H1 (cell line): ENCODE results near the gene P2RY14. TPM values are rescaled to one million over a fixed set of nuclear protein-coding genes. Genes with fewer than 3 reads are reported as not detected.

Experiments used
- CTCF ChIA-PET: fragments of 300-600 bp; sonication (Branson Sonifier 250); formaldehyde crosslinking; loops from one replicate; lab custom pipeline; 2021; ENCODE audit not compliant: partially characterized antibody; lab: Charles Lee
- POLR2A ChIA-PET: fragments of 300-600 bp; sonication (Branson Sonifier 250); formaldehyde crosslinking; loops from one replicate; lab custom pipeline; 2021; ENCODE audit warnings: inconsistent platforms; ENCODE audit not compliant: partially characterized antibody; lab: Charles Lee
- DNase-seq, 2 experiments: peaks; one replicate each; pipeline versions ENCODE4 v3.0.0 to v3.0.0-alpha.2; 2010 to 2022; ENCODE audit warnings: low spot score in 2 of 2, low read depth in 1 of 2, mixed read lengths in 1 of 2
- FAIRE-seq: peaks from 2 replicates; lab custom pipeline; 2011; peaks lifted over from hg19 to GRCh38; lab: Jason Lieb, UNC
- H2AFZ ChIP-seq: 2 replicates; pipeline ENCODE4 v1.8.1; 2012; ENCODE audit warnings: low read length, inconsistent platforms
- H2AK5ac ChIP-seq: 2 replicates; pipeline ENCODE4 v1.6.1; 2013; ENCODE audit warnings: low read depth, low read length
- H2BK120ac ChIP-seq: replicated peaks from 2 replicates; pipeline ENCODE3; 2013; ENCODE audit warnings: low read depth, low read length, inconsistent platforms
- H2BK12ac ChIP-seq: 2 replicates; pipeline ENCODE4 v1.6.1; 2013; ENCODE audit warnings: low read depth, low read length
- H2BK15ac ChIP-seq: 2 replicates; pipeline ENCODE4 v1.6.1; 2013; ENCODE audit warnings: low read length
- H2BK20ac ChIP-seq: 2 replicates; pipeline ENCODE4 v1.6.1; 2013; ENCODE audit warnings: low read length
- H2BK5ac ChIP-seq: 2 replicates; pipeline ENCODE4 v1.6.1; 2013; ENCODE audit warnings: low read depth, low read length
- H3K14ac ChIP-seq: 2 replicates; pipeline ENCODE4 v1.6.1; 2013; ENCODE audit warnings: inconsistent platforms; ENCODE audit not compliant: insufficient read length
- H3K18ac ChIP-seq: 2 replicates; pipeline ENCODE4 v1.6.1; 2013; ENCODE audit warnings: low read length; ENCODE audit errors: extremely low read depth
- H3K23ac ChIP-seq: 2 replicates; pipeline ENCODE4 v1.6.1; 2013; ENCODE audit warnings: inconsistent platforms; ENCODE audit not compliant: insufficient read length
- H3K23me2 ChIP-seq: 2 replicates; pipeline ENCODE4 v1.6.1; 2013; ENCODE audit warnings: low read depth, low read length
- H3K27ac ChIP-seq: 2 replicates; pipeline ENCODE4 v1.6.1; 2011; ENCODE audit warnings: low read depth, low read length, inconsistent platforms
- H3K27me3 ChIP-seq, 4 experiments: replicated peaks in 1 of 4; 1 replicate in 1 of 4; 2 replicates in 3 of 4; pipeline versions ENCODE4 v1.6.1 to v1.8.1; 2011 to 2013; ENCODE audit warnings: low read length in 3 of 4, mild to moderate bottlenecking in 3 of 4, inconsistent platforms in 2 of 4, mixed read lengths in 2 of 4, moderate library complexity in 1 of 4; ENCODE audit not compliant: control insufficient read depth in 3 of 4, insufficient read depth in 3 of 4; ENCODE audit errors: extremely low read depth in 1 of 4
- H3K36me3 ChIP-seq, 4 experiments: 2 replicates each; pipeline versions ENCODE4 v1.6.1 to v1.8.1; 2011 to 2013; ENCODE audit warnings: mild to moderate bottlenecking in 4 of 4, low read length in 3 of 4, moderate library complexity in 2 of 4, control low read depth in 1 of 4, inconsistent platforms in 1 of 4; ENCODE audit not compliant: insufficient read depth in 4 of 4, control insufficient read depth in 2 of 4
- H3K4ac ChIP-seq: replicated peaks from 2 replicates; pipeline ENCODE3; 2013; ENCODE audit warnings: low read length, low read depth, mixed read lengths, inconsistent platforms; ENCODE audit not compliant: insufficient read length
- H3K4me1 ChIP-seq, 4 experiments: replicated peaks in 1 of 4; 1 replicate in 1 of 4; 2 replicates in 3 of 4; pipeline versions ENCODE4 v1.6.1 to v1.8.1; 2011 to 2013; ENCODE audit warnings: low read length in 3 of 4, inconsistent platforms in 2 of 4, mixed read lengths in 1 of 4; ENCODE audit not compliant: insufficient read depth in 4 of 4, control insufficient read depth in 3 of 4
- H3K4me2 ChIP-seq, 2 experiments: 2 replicates each; pipeline versions ENCODE4 v1.6.1 to v1.8.1; 2011 to 2013; ENCODE audit warnings: low read depth in 2 of 2, low read length in 2 of 2, control low read depth in 1 of 2, inconsistent platforms in 1 of 2, mild to moderate bottlenecking in 1 of 2; ENCODE audit not compliant: insufficient read depth in 1 of 2
- H3K4me3 ChIP-seq, 4 experiments: fragments of 200-600, 300-600 bp in 1 of 4; sonication (generic), shearing (Covaris generic), sonication (Bioruptor Twin) in 1 of 4; 2 replicates each; pipeline versions ENCODE4 v1.5.1 to v1.8.1; 2011 to 2016; ENCODE audit warnings: low read length in 4 of 4, low read depth in 3 of 4, control low read depth in 2 of 4, inconsistent platforms in 2 of 4, mild to moderate bottlenecking in 2 of 4, mixed read lengths in 1 of 4, moderate library complexity in 1 of 4; ENCODE audit not compliant: insufficient read depth in 2 of 4; ENCODE audit errors: extremely low read depth in 1 of 4
- H3K56ac ChIP-seq: replicated peaks from 2 replicates; pipeline ENCODE3; 2013; ENCODE audit warnings: low read depth, mild to moderate bottlenecking, mixed read lengths, low read length, inconsistent platforms; ENCODE audit not compliant: insufficient read length
- H3K79me1 ChIP-seq: 2 replicates; pipeline ENCODE4 v1.6.1; 2013; ENCODE audit warnings: low read depth, low read length, control low read depth
- H3K79me2 ChIP-seq, 2 experiments: 2 replicates each; pipeline versions ENCODE4 v1.6.1 to v1.8.1; 2012 to 2013; ENCODE audit warnings: low read length in 2 of 2, mild to moderate bottlenecking in 2 of 2, inconsistent platforms in 1 of 2; ENCODE audit not compliant: insufficient read depth in 2 of 2, control insufficient read depth in 1 of 2
- H3K9ac ChIP-seq, 4 experiments: replicated peaks in 1 of 4; 1 replicate in 1 of 4; 2 replicates in 3 of 4; pipeline versions ENCODE4 v1.6.1 to v1.8.1; 2011 to 2013; ENCODE audit warnings: low read depth in 3 of 4, low read length in 3 of 4, control low read depth in 2 of 4, mild to moderate bottlenecking in 2 of 4, moderate library complexity in 2 of 4, inconsistent platforms in 1 of 4; ENCODE audit errors: extremely low read depth in 1 of 4
- H3K9me3 ChIP-seq, 2 experiments: 2 replicates each; pipeline versions ENCODE4 v1.6.1 to v1.8.1; 2012 to 2013; ENCODE audit warnings: mild to moderate bottlenecking in 2 of 2, moderate library complexity in 2 of 2, control low read depth in 1 of 2, inconsistent platforms in 1 of 2, low read depth in 1 of 2, low read length in 1 of 2, mixed read lengths in 1 of 2; ENCODE audit not compliant: insufficient read depth in 2 of 2
- H4K20me1 ChIP-seq, 2 experiments: replicated peaks in 1 of 2; 2 replicates each; pipeline versions ENCODE3 to v1.8.1; 2011 to 2013; ENCODE audit warnings: inconsistent platforms in 2 of 2, low read length in 2 of 2, mild to moderate bottlenecking in 1 of 2; ENCODE audit not compliant: insufficient read depth in 2 of 2, control insufficient read depth in 1 of 2
- H4K5ac ChIP-seq: 2 replicates; pipeline ENCODE4 v1.6.1; 2013; ENCODE audit warnings: low read length, low read depth, mixed read lengths, inconsistent platforms; ENCODE audit not compliant: insufficient read length
- H4K8ac ChIP-seq: 2 replicates; pipeline ENCODE4 v1.8.0; 2013; ENCODE audit warnings: mild to moderate bottlenecking, moderate library complexity, low read length, inconsistent platforms; ENCODE audit not compliant: insufficient read depth; ENCODE audit errors: extremely low read depth
- H4K91ac ChIP-seq: replicated peaks from 2 replicates; pipeline ENCODE3; 2013; ENCODE audit warnings: low read length, mixed read lengths, inconsistent platforms; ENCODE audit not compliant: insufficient read length
- ATF2 ChIP-seq: IDR thresholded peaks from 2 replicates; pipeline ENCODE4 v1.6.1; 2012; ENCODE audit warnings: low read length, inconsistent platforms
- CHD2 ChIP-seq: IDR thresholded peaks from 2 replicates; pipeline ENCODE4 v1.6.1; 2012; ENCODE audit warnings: low read length, improper control_type of control experiment
- GABPA ChIP-seq: IDR thresholded peaks from 2 replicates; pipeline ENCODE4 v1.6.1; 2011; ENCODE audit warnings: mild to moderate bottlenecking, low read length, moderate library complexity, borderline replicate concordance; ENCODE audit not compliant: insufficient read depth
- JUND ChIP-seq: IDR thresholded peaks from 2 replicates; pipeline ENCODE4 v1.6.1; 2011; ENCODE audit warnings: mild to moderate bottlenecking, improper control_type of control experiment, low read length
- KDM4A ChIP-seq: IDR thresholded peaks from one replicate; pipeline ENCODE4 v1.7.1; 2012; ENCODE audit warnings: low read depth, mild to moderate bottlenecking, moderate library complexity, low read length, inconsistent platforms; ENCODE audit not compliant: severe bottlenecking
- RXRA ChIP-seq: IDR thresholded peaks from 2 replicates; pipeline ENCODE4 v1.6.1; 2011; ENCODE audit warnings: low read depth, mild to moderate bottlenecking, low read length, moderate library complexity; ENCODE audit not compliant: insufficient read depth
- SUZ12 ChIP-seq: fragments of 200-600 bp; sonication (generic); IDR thresholded peaks from 2 replicates; pipeline ENCODE4 v1.6.1; 2012; ENCODE audit warnings: mild to moderate bottlenecking, inconsistent platforms, low read length, moderate library complexity, mixed read lengths
- TAF7 ChIP-seq: optimal IDR thresholded peaks from 2 replicates; pipeline ENCODE3; 2011; ENCODE audit warnings: low read depth, mild to moderate bottlenecking, inconsistent platforms, low read length, moderate library complexity, borderline replicate concordance
- WGBS, 2 experiments: shearing (Covaris generic) in 1 of 2; methylation state at CpG; one replicate each; pipeline versions ENCODE4 v1.1.6 to v1.1.7; 2013 to 2015; ENCODE audit warnings: low lambda C conversion rate in 2 of 2, mixed read lengths in 2 of 2, inconsistent platforms in 1 of 2, low coverage in 1 of 2, missing lambda C conversion rate in 1 of 2; ENCODE audit not compliant: insufficient replicate concordance in 2 of 2, insufficient coverage in 1 of 2, insufficient read length in 1 of 2; ENCODE audit errors: extremely low coverage in 1 of 2, missing lambda C conversion rate in 1 of 2; 5-methylcytosine and 5-hydroxymethylcytosine counted together
- polyA plus RNA-seq, 7 experiments: library from polyadenylated mRNA; depleted of rRNA in 3 of 7; stranded (reverse) in 5 of 7; unstranded in 2 of 7; fragments of >200 nt in 5 of 7; fragments of 200-250 nt in 2 of 7; gene quantifications; 1 replicate in 5 of 7; 2 replicates in 1 of 7; 4 replicates in 1 of 7; pipeline versions ENCODE4 v1.2.1 to v1.2.3, GENCODE V29; 2011 to 2013; ENCODE audit warnings: missing spikeins in 2 of 7, mixed read lengths in 2 of 7
- total RNA-seq: library from RNA; stranded (reverse); fragmentation: NEBNext Ultra II Directional; extraction: Animal tissue kit (Norgen Biotek cat#: 25700); gene quantifications from 2 replicates; pipeline ENCODE4 v1.2.1, GENCODE V29; 2021
- TF ChIP-seq, protein P1 (sequence below), 3 experiments: IDR thresholded peaks; 1 replicate in 2 of 3; 2 replicates in 1 of 3; pipeline versions ENCODE4 v1.5.1 to v1.6.1; 2011; ENCODE audit warnings: low read length in 3 of 3, mild to moderate bottlenecking in 3 of 3, inconsistent platforms in 2 of 3, low read depth in 1 of 3, moderate library complexity in 1 of 3; ENCODE audit not compliant: insufficient read depth in 1 of 3; ENCODE audit errors: control extremely low read depth in 1 of 3

Gene P2RY14
- total and polyA plus RNA-seq, 2 of the 8 experiments (the other 6 are each of a cell fraction or from before 2014, with no cell fraction given): not detected

GRCh38 chr3:151195826-151196225, 82.5 kb downstream of the P2RY14 start:
- Histone ChIP-seq H3K79me1 (no peaks in the 10 kb centered on the region), H2BK15ac (no peak overlapping the region), H3K4ac (no peak overlapping the region), H2AK5ac (no peak overlapping the region), H2BK5ac (no peak overlapping the region), H3K23ac (no peak overlapping the region), H3K18ac (no peak overlapping the region), H4K20me1 (no peaks in the 10 kb centered on the region), H3K79me2 (no peaks in the 10 kb centered on the region), H4K5ac (no peak overlapping the region), H3K36me3 (peaks cover 0 to 4% (median under 1%) of the 10 kb centered on the region in 4 experiments; a peak in 4 of 8 replicates), H3K14ac (no peak overlapping the region), H2AFZ (no peak overlapping the region), H2BK12ac (no peak overlapping the region), H4K91ac (no peak overlapping the region), H3K27me3 (no peaks in the 10 kb centered on the region), H3K56ac (no peak overlapping the region), H3K4me1 (no peaks in the 10 kb centered on the region), H2BK120ac (no peak overlapping the region), H3K4me3 (no peak overlapping the region), H3K4me2 (no peak overlapping the region), H3K9ac (no peak overlapping the region), H4K8ac (no peak overlapping the region), H3K23me2 (no peaks in the 10 kb centered on the region), H3K9me3 (no peaks in the 10 kb centered on the region), H2BK20ac (no peak overlapping the region), H3K27ac (no peak overlapping the region)
- no peak for FAIRE-seq
- no peak for DNase-seq
- POLR2A ChIA-PET: no interaction called here
- CTCF ChIA-PET: interaction anchor here (0.9 to 4.4 kb wide), 3 partner anchors 13 to 32 kb away, joined by 4 to 18 read pairs (median 4); no protein-coding TSS in a partner anchor
- 95% methylated on average over 1 of the region's 1 CpG; no CpG with 5 or more reads in 1 of the 2 experiments for WGBS, 2 experiments
- no peak for TF ChIP-seq RXRA
- no peak for TF ChIP-seq JUND
- no peak for TF ChIP-seq SUZ12
- no peak for TF ChIP-seq TAF7
- TF ChIP-seq KDM4A: no peak
- no peak for TF ChIP-seq CHD2
- no peak for TF ChIP-seq GABPA
- TF ChIP-seq, protein P1, sequence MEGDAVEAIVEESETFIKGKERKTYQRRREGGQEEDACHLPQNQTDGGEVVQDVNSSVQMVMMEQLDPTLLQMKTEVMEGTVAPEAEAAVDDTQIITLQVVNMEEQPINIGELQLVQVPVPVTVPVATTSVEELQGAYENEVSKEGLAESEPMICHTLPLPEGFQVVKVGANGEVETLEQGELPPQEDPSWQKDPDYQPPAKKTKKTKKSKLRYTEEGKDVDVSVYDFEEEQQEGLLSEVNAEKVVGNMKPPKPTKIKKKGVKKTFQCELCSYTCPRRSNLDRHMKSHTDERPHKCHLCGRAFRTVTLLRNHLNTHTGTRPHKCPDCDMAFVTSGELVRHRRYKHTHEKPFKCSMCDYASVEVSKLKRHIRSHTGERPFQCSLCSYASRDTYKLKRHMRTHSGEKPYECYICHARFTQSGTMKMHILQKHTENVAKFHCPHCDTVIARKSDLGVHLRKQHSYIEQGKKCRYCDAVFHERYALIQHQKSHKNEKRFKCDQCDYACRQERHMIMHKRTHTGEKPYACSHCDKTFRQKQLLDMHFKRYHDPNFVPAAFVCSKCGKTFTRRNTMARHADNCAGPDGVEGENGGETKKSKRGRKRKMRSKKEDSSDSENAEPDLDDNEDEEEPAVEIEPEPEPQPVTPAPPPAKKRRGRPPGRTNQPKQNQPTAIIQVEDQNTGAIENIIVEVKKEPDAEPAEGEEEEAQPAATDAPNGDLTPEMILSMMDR (IDR thresholded peaks at IDR 0.05; ENCODE audit: control extremely low read depth in 1 of 3, insufficient read depth in 1 of 3, low read depth in 1 of 3, low read length in 3 of 3): no peak
- no peak for TF ChIP-seq ATF2
